Posterior vena cava (tissue), 2 donors: Measurements from ENCODE around the gene PANK3. TPM values are rescaled to one million over a fixed set of nuclear protein-coding genes. Genes with fewer than 3 reads are reported as not detected.

ENCODE experiments used
- DNase-seq: peaks from one replicate; pipeline ENCODE4 v3.0.0-alpha.2; 2020; ENCODE audit warnings: low spot score
- intact Hi-C, 2 donors: fragments of 100-400 bp; cut with DNase I; formaldehyde crosslinking; loops; one replicate each; pipeline versions ENCODE4 v1.14.1 to v1.14.2; 2022 to 2023
- microRNA-seq, 2 donors: library from miRNA; unstranded; fragments of <30 nt; microRNA quantifications; one replicate each; pipeline ENCODE4 v1.2.0, GENCODE V29; 2020 to 2021; ENCODE audit warnings: borderline microRNAs expressed in 2 of 2
- total RNA-seq, 2 donors: library from RNA; stranded (reverse); fragmentation: NEBNext Ultra II Directional; extraction: Animal tissue kit (Norgen Biotek cat#: 25700); gene quantifications; one replicate each; pipeline ENCODE4 v1.2.1, GENCODE V29; 2021
- donor health status: DM: yes; HTN: yes; CAD: no.
- donor health status: DM: yes; HTN: yes; CAD: no.

PANK3 gene
- total RNA-seq, 2 donors from 2014 or later = 41.6 to 51.6 TPM

GRCh38 chr5:168502563-168503237 is 76.5 kb downstream of the PANK3 start:
- intact Hi-C loops = no loop called here
- DNase-seq = no peak

Small RNA genes within 50 kb of the gene (microRNA-seq; reads per million reads assigned to microRNA genes)
- gene MIR103A1 (0 reads per million in 2 donors), gene MIR103B1 (0 reads per million in 2 donors)

Other genes with a start within 250 kb of the PANK3 start
- 10 to 100 TPM; 55.9 to 67.6 TPM for gene RARS1, start 92.9 kb downstream of the PANK3 start, total RNA-seq
- gene FBLL1, start 50.1 kb downstream of the PANK3 start, total RNA-seq = under 1 TPM in 1 of 2 donors, not detected in 1; 0.24 TPM